Bronchial epithelial cell (primary cell): ENCODE results near the gene LST1. TPM values are rescaled to one million over a fixed set of nuclear protein-coding genes. Genes with fewer than 3 reads are reported as not detected.

Experiments
- DNase-seq: peaks from one replicate; pipeline ENCODE4 v3.0.0-alpha.2; 2010; ENCODE audit warnings: low read depth
- FAIRE-seq: peaks from 2 replicates; lab custom pipeline; 2011; peaks lifted over from hg19 to GRCh38; lab: Jason Lieb, UNC
- H3K27me3 ChIP-seq: 2 replicates; pipeline ENCODE4 v1.5.1; 2011; ENCODE audit warnings: low read length; ENCODE audit not compliant: control insufficient read depth, insufficient read depth
- H3K36me3 ChIP-seq: 2 replicates; pipeline ENCODE4 v1.5.1; 2011; ENCODE audit warnings: low read length; ENCODE audit not compliant: control insufficient read depth, insufficient read depth
- H3K4me3 ChIP-seq: 2 replicates; pipeline ENCODE4 v1.5.1; 2011; ENCODE audit warnings: mild to moderate bottlenecking, low read depth, low read length, control low read depth
- total RNA-seq: library from RNA; depleted of rRNA; stranded (reverse); fragments of >200 nt; gene quantifications from 2 replicates; pipeline ENCODE4 v1.2.1, GENCODE V29; 2014
- TF ChIP-seq, protein P1 (sequence below): IDR thresholded peaks from 2 replicates; pipeline ENCODE4 v1.5.1; 2011; ENCODE audit warnings: mild to moderate bottlenecking, moderate library complexity, low read length, control low read depth, inconsistent platforms; ENCODE audit not compliant: insufficient read depth, severe bottlenecking

LST1 gene
- total RNA-seq, 1 donor from 2014 or later, result not detected

DNA sequence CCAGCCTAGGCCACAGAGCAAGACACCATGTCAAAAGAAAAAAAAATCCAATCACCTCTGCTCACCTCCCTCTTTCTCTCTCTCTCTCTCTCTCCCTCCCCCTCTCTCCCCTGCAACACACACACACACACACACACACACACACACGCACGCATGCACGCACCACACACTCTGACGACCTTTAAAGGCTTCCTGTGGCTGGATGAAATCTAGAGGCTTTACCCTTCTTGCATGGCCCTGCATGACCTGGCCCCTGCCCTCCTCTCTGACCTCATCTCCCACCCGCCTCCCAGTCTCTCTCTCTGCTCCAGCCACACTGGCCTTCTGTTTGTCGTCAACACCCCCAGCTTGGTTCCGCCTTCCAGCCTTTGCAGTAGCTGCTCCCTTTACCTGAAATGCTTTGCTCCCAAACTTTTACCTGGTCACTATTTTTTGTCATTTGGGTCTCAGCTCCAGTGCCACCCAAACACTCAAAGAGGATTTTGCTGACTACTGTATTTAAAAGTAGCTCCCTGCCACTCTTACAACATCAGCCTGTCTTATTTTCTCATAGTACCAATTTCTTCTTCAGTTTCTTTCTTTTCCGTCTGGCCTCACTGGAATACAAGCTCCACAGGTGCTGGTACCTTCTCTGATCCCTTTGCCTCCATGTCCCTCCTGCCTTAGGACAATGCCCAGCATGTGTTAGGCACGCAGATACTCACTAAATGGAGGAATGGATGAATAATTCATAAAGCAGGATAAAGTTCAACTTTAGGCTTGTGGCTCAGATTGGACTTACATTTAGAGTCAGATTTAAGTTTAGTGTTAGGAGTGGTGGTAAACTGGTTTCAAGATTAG lies 18.3 kb upstream of the LST1 start:
- DNase-seq (no peak), FAIRE-seq (no peak)
- no peaks in the 10 kb centered on the region for H3K27me3 ChIP-seq
- no peak overlapping the region for H3K4me3 ChIP-seq
- H3K36me3 ChIP-seq, result no peaks in the 10 kb centered on the region
- TF ChIP-seq, protein P1, sequence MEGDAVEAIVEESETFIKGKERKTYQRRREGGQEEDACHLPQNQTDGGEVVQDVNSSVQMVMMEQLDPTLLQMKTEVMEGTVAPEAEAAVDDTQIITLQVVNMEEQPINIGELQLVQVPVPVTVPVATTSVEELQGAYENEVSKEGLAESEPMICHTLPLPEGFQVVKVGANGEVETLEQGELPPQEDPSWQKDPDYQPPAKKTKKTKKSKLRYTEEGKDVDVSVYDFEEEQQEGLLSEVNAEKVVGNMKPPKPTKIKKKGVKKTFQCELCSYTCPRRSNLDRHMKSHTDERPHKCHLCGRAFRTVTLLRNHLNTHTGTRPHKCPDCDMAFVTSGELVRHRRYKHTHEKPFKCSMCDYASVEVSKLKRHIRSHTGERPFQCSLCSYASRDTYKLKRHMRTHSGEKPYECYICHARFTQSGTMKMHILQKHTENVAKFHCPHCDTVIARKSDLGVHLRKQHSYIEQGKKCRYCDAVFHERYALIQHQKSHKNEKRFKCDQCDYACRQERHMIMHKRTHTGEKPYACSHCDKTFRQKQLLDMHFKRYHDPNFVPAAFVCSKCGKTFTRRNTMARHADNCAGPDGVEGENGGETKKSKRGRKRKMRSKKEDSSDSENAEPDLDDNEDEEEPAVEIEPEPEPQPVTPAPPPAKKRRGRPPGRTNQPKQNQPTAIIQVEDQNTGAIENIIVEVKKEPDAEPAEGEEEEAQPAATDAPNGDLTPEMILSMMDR, result no peak

DNA sequence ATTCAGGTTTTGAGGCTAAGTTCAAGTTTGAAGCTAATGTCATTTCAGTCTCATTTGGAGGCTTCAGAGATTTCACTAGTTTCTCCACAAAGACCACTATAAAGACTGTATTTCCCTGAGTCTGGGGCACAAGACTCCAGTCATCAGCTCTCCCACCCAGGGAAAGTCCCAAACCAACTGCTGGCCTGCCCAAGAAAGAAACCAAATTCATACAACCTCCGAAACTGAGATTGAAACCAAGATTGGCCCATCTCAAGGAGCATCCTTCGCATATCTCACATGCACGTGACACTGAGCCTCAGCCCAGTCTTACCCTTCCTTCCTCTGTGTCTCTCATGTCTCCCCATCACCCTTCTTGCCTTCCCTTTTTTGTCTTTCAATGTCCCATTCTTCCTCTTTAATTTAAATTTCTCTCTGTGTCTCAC lies 17.5 kb upstream of the LST1 start:
- DNase-seq (no peak), FAIRE-seq (no peak)
- TF ChIP-seq, protein P1, result no peak
- Histone ChIP-seq H3K4me3 (no peak overlapping the region), H3K36me3 (no peaks in the 10 kb centered on the region), H3K27me3 (no peaks in the 10 kb centered on the region)

DNA sequence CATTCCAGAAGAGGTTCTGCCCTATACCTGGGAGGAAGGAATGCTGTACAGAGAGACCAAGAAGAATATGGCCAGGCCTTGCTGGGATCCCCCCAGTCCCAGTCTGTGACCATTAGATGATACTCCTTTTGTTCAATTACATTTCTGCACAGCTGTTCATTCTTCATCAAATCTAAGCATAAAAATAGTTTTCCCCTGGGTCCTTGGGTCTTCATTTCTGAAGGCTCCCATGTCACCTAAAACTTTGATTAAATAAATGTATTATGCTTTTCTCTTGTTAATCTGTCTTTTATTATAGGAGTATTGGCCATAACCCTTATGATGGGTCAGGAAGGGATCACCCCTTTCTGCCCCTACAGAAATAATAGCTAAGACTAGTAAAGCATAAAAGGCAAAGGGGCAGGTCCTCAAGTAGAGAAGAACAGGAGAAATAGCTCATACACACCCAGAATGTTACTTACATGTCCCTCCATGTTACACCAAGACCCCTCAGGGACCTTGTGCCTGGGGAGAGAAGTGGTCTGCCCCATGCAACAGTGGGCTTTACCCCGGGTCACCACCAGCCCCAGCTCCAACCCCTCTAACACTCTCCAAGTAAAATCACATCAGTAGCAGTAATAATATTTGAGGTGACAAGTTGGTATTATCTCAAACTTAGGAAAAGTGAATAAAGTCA lies 16.1 kb upstream of the LST1 start:
- FAIRE-seq (no peak), DNase-seq (no peak)
- Histone ChIP-seq H3K27me3 (no peaks in the 10 kb centered on the region), H3K4me3 (no peak overlapping the region), H3K36me3 (no peaks in the 10 kb centered on the region)
- TF ChIP-seq, protein P1, result no peak

DNA sequence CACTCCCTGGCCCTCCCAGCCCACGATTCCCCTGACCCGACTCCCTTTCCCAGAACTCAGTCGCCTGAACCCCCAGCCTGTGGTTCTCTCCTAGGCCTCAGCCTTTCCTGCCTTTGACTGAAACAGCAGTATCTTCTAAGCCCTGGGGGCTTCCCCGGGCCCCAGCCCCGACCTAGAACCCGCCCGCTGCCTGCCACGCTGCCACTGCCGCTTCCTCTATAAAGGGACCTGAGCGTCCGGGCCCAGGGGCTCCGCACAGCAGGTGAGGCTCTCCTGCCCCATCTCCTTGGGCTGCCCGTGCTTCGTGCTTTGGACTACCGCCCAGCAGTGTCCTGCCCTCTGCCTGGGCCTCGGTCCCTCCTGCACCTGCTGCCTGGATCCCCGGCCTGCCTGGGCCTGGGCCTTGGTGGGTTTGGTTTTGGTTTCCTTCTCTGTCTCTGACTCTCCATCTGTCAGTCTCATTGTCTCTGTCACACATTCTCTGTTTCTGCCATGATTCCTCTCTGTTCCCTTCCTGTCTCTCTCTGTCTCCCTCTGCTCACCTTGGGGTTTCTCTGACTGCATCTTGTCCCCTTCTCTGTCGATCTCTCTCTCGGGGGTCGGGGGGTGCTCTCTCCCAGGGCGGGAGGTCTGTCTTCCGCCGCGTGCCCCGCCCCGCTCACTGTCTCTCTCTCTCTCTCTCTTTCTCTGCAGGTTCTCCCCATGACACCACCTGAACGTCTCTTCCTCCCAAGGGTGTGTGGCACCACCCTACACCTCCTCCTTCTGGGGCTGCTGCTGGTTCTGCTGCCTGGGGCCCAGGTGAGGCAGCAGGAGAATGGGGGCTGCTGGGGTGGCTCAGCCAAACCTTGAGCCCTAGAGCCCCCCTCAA lies 13.8 kb upstream of the LST1 start, which contains the start of gene LTA:
Gene LTA, plus strand, starts transcription at position 249 of the 871 bp plus-strand sequence. Its CDS starts 454 bp downstream, at position 703.
- DNase-seq, result no peak
- TF ChIP-seq, protein P1, result no peak
- Histone ChIP-seq H3K27me3 (no peaks in the 10 kb centered on the region), H3K36me3 (no peaks in the 10 kb centered on the region), H3K4me3 (no peak within 1 kb of the TSS)
- FAIRE-seq, result no peak

DNA sequence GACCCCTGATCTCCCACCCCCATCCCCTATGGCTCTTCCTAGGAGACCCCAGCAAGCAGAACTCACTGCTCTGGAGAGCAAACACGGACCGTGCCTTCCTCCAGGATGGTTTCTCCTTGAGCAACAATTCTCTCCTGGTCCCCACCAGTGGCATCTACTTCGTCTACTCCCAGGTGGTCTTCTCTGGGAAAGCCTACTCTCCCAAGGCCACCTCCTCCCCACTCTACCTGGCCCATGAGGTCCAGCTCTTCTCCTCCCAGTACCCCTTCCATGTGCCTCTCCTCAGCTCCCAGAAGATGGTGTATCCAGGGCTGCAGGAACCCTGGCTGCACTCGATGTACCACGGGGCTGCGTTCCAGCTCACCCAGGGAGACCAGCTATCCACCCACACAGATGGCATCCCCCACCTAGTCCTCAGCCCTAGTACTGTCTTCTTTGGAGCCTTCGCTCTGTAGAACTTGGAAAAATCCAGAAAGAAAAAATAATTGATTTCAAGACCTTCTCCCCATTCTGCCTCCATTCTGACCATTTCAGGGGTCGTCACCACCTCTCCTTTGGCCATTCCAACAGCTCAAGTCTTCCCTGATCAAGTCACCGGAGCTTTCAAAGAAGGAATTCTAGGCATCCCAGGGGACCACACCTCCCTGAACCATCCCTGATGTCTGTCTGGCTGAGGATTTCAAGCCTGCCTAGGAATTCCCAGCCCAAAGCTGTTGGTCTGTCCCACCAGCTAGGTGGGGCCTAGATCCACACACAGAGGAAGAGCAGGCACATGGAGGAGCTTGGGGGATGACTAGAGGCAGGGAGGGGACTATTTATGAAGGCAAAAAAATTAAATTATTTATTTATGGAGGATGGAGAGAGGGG lies 12.6 kb upstream of the LST1 start:
- H3K27me3 ChIP-seq, result no peaks in the 10 kb centered on the region
- FAIRE-seq, result no peak

More for the DNA sequence above, 12.6 kb upstream of the LST1 start:
- Histone ChIP-seq H3K36me3 (no peaks in the 10 kb centered on the region), H3K4me3 (no peak overlapping the region)
- TF ChIP-seq, protein P1, result no peak
- no peak for DNase-seq
